HG02870 (cell line): ENCODE data around the gene DGKG.

Experiments used
- ATAC-seq: cut with Tn5 transposase; IDR thresholded peaks from one replicate; pipeline ENCODE4 v1.9.1; 2021; ENCODE audit warnings: mild to moderate bottlenecking, moderate library complexity; ENCODE audit not compliant: unreplicated experiment

The DGKG gene

GRCh38 chr3:186320862-186321568 lies 41.0 kb downstream of the DGKG start:
- ATAC-seq, result no peak

- ATAC-seq, result no peak
Observed at GRCh38 chr3:186319945-186320344, 42.1 kb downstream of the DGKG start.

GRCh38 chr3:186318135-186318534 lies 43.9 kb downstream of the DGKG start:
- ATAC-seq, result no peak

GRCh38 chr3:186317478-186317877 lies 44.6 kb downstream of the DGKG start:
- no peak for ATAC-seq

GRCh38 chr3:186316666-186317260 lies 45.3 kb downstream of the DGKG start:
- no peak for ATAC-seq

GRCh38 chr3:186315581-186316354 lies 46.3 kb downstream of the DGKG start:
- no peak for ATAC-seq

GRCh38 chr3:186314896-186315295 lies 47.1 kb downstream of the DGKG start:
- ATAC-seq, result no peak

GRCh38 chr3:186311441-186311840 lies 50.6 kb downstream of the DGKG start:
- no peak for ATAC-seq

- no peak for ATAC-seq
Observed at GRCh38 chr3:186308549-186308948, 53.5 kb downstream of the DGKG start.

- no peak for ATAC-seq
Observed at GRCh38 chr3:186307594-186308221, 54.3 kb downstream of the DGKG start.

- ATAC-seq, result no peak
Observed at GRCh38 chr3:186305286-186305685, 56.7 kb downstream of the DGKG start.

- no peak for ATAC-seq
Observed at GRCh38 chr3:186303965-186304364, 58.1 kb downstream of the DGKG start.

GRCh38 chr3:186299327-186299726 lies 62.7 kb downstream of the DGKG start:
- no peak for ATAC-seq

GRCh38 chr3:186298876-186299275 lies 63.2 kb downstream of the DGKG start:
- ATAC-seq, result no peak

- no peak for ATAC-seq
Observed at GRCh38 chr3:186290796-186291195, 71.2 kb downstream of the DGKG start.

GRCh38 chr3:186287711-186288110 lies 74.3 kb downstream of the DGKG start:
- no peak for ATAC-seq

- no peak for ATAC-seq
Observed at GRCh38 chr3:186286114-186286513, 75.9 kb downstream of the DGKG start.

GRCh38 chr3:186284661-186285060 lies 77.4 kb downstream of the DGKG start:
- no peak for ATAC-seq

- ATAC-seq, result no peak
Observed at GRCh38 chr3:186284349-186284652, 77.7 kb downstream of the DGKG start.

GRCh38 chr3:186283651-186284348 lies 78.2 kb downstream of the DGKG start:
- ATAC-seq, result no peak

GRCh38 chr3:186283096-186283495 lies 78.9 kb downstream of the DGKG start:
- no peak for ATAC-seq
